NCI-H748 treated with DMSO at 0.1 percent for 48 hours (cell line): ENCODE measurements around the gene TMTC4.

Source experiments
- DNase-seq: peaks from one replicate; lab custom pipeline; 2025; lab: John Stamatoyannopoulos, UW

TMTC4 gene

GRCh38 chr13:100666124-100666523 is 8.5 kb downstream of the TMTC4 start:
- DNase-seq, result peak; percentile 10

GRCh38 chr13:100665403-100665802 is 9.2 kb downstream of the TMTC4 start:
- no peak for DNase-seq

GRCh38 chr13:100664171-100664900 is 10.3 kb downstream of the TMTC4 start:
- DNase-seq, result no peak

- DNase-seq, result no peak
These were observed 12.0 kb downstream of the TMTC4 start for GRCh38 chr13:100662468-100663211.

- DNase-seq, result no peak
These were observed 13.8 kb downstream of the TMTC4 start for GRCh38 chr13:100660761-100661160.

GRCh38 chr13:100659578-100659977 is 15.0 kb downstream of the TMTC4 start:
- DNase-seq, result no peak

GRCh38 chr13:100658363-100658762 is 16.2 kb downstream of the TMTC4 start:
- DNase-seq, result no peak

GRCh38 chr13:100657881-100658315 is 16.7 kb downstream of the TMTC4 start:
- DNase-seq, result no peak

- no peak for DNase-seq
These were observed 22.1 kb downstream of the TMTC4 start for GRCh38 chr13:100652510-100652909.

GRCh38 chr13:100650326-100650725 is 24.3 kb downstream of the TMTC4 start:
- no peak for DNase-seq

GRCh38 chr13:100648354-100648753 is 26.2 kb downstream of the TMTC4 start:
- DNase-seq, result no peak

- DNase-seq, result no peak
These were observed 27.7 kb downstream of the TMTC4 start for GRCh38 chr13:100646871-100647270.

- no peak for DNase-seq
These were observed 28.4 kb downstream of the TMTC4 start for GRCh38 chr13:100646030-100646673.

GRCh38 chr13:100645382-100645781 is 29.2 kb downstream of the TMTC4 start:
- peak; percentile 91 for DNase-seq

GRCh38 chr13:100644371-100644770 is 30.2 kb downstream of the TMTC4 start:
- peak; percentile 29 for DNase-seq

GRCh38 chr13:100637796-100638195 is 36.8 kb downstream of the TMTC4 start:
- DNase-seq, result no peak

- no peak for DNase-seq
These were observed 37.2 kb downstream of the TMTC4 start for GRCh38 chr13:100637380-100637779.

- peak; percentile 76 for DNase-seq
These were observed 38.2 kb downstream of the TMTC4 start for GRCh38 chr13:100636441-100636840.

- DNase-seq, result peak; percentile 54
These were observed 38.6 kb downstream of the TMTC4 start for GRCh38 chr13:100636004-100636403.

GRCh38 chr13:100634696-100635095 is 39.9 kb downstream of the TMTC4 start:
- DNase-seq, result no peak

GRCh38 chr13:100633461-100633860 is 41.1 kb downstream of the TMTC4 start:
- no peak for DNase-seq

GRCh38 chr13:100630555-100630954 is 44.0 kb downstream of the TMTC4 start:
- DNase-seq, result peak; percentile 96

GRCh38 chr13:100627120-100627519 is 47.5 kb downstream of the TMTC4 start:
- no peak for DNase-seq
